Endodermal cell (in vitro differentiated cells): Measurements from ENCODE around the gene OR2A5. TPM values are rescaled to one million over a fixed set of nuclear protein-coding genes. Genes with fewer than 3 reads are reported as not detected.

Source experiments
- DNase-seq: peaks from one replicate; pipeline ENCODE4 v3.0.0-alpha.2; 2017
- H3K27ac ChIP-seq: 2 replicates; pipeline ENCODE4 v1.5.1; 2013; ENCODE audit warnings: mild to moderate bottlenecking, low read depth, low read length, moderate library complexity
- H3K27me3 ChIP-seq: 2 replicates; pipeline ENCODE4 v1.6.1; 2013; ENCODE audit warnings: mild to moderate bottlenecking, low read length, moderate library complexity; ENCODE audit not compliant: insufficient read depth, control insufficient read depth, poor library complexity, severe bottlenecking
- H3K36me3 ChIP-seq: 2 replicates; pipeline ENCODE4 v1.7.0; 2013; ENCODE audit warnings: mild to moderate bottlenecking, low read length, moderate library complexity; ENCODE audit not compliant: control insufficient read depth, insufficient read depth
- H3K4me1 ChIP-seq: one replicate; pipeline ENCODE4 v1.7.0; 2013; ENCODE audit warnings: low read length; ENCODE audit not compliant: control insufficient read depth, insufficient read depth
- H3K4me3 ChIP-seq: 2 replicates; pipeline ENCODE4 v1.5.1; 2013; ENCODE audit warnings: mild to moderate bottlenecking, low read length, moderate library complexity
- H3K9ac ChIP-seq: 2 replicates; pipeline ENCODE4 v1.6.1; 2013; ENCODE audit warnings: mild to moderate bottlenecking, low read length, moderate library complexity; ENCODE audit not compliant: poor library complexity, severe bottlenecking; ENCODE audit errors: extremely low read depth
- H3K9me3 ChIP-seq: 2 replicates; pipeline ENCODE4 v1.6.1; 2013; ENCODE audit warnings: mild to moderate bottlenecking, low read length, moderate library complexity; ENCODE audit not compliant: control insufficient read depth
- H3K27ac Mint-ChIP-seq: 2 replicates; pipeline ENCODE4 v1.8.0; 2020; ENCODE audit warnings: mixed read lengths
- H3K27me3 Mint-ChIP-seq: 2 replicates; pipeline ENCODE4 v1.8.0; 2021; ENCODE audit warnings: mild to moderate bottlenecking, mixed read lengths; ENCODE audit not compliant: insufficient read depth
- H3K36me3 Mint-ChIP-seq: 2 replicates; pipeline ENCODE4 v1.8.0; 2020; ENCODE audit warnings: low read depth, mixed read lengths
- H3K4me1 Mint-ChIP-seq: 2 replicates; pipeline ENCODE4 v1.8.0; 2020; ENCODE audit warnings: mixed read lengths
- H3K4me3 Mint-ChIP-seq: 2 replicates; pipeline ENCODE4 v1.8.0; 2020; ENCODE audit warnings: mild to moderate bottlenecking, moderate library complexity, mixed read lengths
- H3K9me3 Mint-ChIP-seq: 2 replicates; pipeline ENCODE4 v1.8.0; 2020; ENCODE audit warnings: mild to moderate bottlenecking, mixed read lengths
- CTCF ChIP-seq: fragments of 200-600 bp; sonication (generic); conservative IDR thresholded peaks from 2 replicates; pipeline ENCODE4 v1.5.0; 2021; ENCODE audit warnings: antibody characterized with exemption, mild to moderate bottlenecking
- WGBS, 2 experiments: methylation state at CpG; one replicate each; pipeline versions ENCODE4 v1.1.5 to v1.1.7; 2013; ENCODE audit warnings: missing lambda C conversion rate in 2 of 2, mixed read lengths in 1 of 2; ENCODE audit not compliant: insufficient coverage in 1 of 2, insufficient read length in 1 of 2; 5-methylcytosine and 5-hydroxymethylcytosine counted together
- total RNA-seq, 2 donors: library from RNA; stranded (reverse); fragmentation: NEBNext Ultra II Directional in 1 of 2; extraction: Animal tissue kit (Norgen Biotek cat#: 25700) in 1 of 2; gene quantifications; 2 replicates in 1 of 2; 3 replicates in 1 of 2; pipeline ENCODE4 v1.2.1, GENCODE V29; 2021

Gene OR2A5
- total RNA-seq, 2 donors from 2014 or later: not detected

DNA sequence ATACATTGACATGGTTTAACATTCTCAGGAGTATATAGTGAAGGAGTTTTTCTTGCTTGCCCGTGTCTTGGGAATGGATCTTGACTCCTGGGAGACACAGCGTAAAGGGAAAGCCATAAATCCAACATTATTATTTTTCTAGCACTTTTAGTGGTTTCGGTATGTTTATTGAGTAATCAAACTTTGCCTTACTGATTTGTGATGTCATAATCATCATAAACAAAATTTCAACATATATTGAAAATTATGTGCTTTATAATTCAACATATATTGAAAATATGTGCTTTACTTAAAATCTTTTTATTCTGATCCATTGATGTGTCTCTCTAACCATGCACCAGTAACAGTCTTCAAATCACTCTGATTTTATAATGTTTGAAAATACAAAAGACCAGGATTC is 20.2 kb upstream of the OR2A5 start:
- H3K27me3 ChIP-seq: peaks cover 5% of the 10 kb centered on the region
- H3K27ac ChIP-seq: no peak overlapping the region
- no peak overlapping the region for H3K27ac Mint-ChIP-seq
- no peak overlapping the region for H3K9ac ChIP-seq
- no peaks in the 10 kb centered on the region for H3K36me3 ChIP-seq
- no peaks in the 10 kb centered on the region for H3K9me3 ChIP-seq
- no peaks in the 10 kb centered on the region for H3K36me3 Mint-ChIP-seq
- H3K4me3 ChIP-seq: no peak overlapping the region
- no peaks in the 10 kb centered on the region for H3K4me1 ChIP-seq
- no peaks in the 10 kb centered on the region for H3K9me3 Mint-ChIP-seq
- no peaks in the 10 kb centered on the region for H3K4me1 Mint-ChIP-seq
- H3K4me3 Mint-ChIP-seq: no peak overlapping the region
- TF ChIP-seq CTCF: no peak
- no peak for DNase-seq
- whole genome bisulfite sequencing, 2 experiments: 100% methylated on average over 1 of the region's 3 CpGs; no CpG with 5 or more reads in 1 of the 2 experiments
- no peaks in the 10 kb centered on the region for H3K27me3 Mint-ChIP-seq

GRCh38 chr7:144032516-144032915 is 16.2 kb upstream of the OR2A5 start:
- DNase-seq: no peak
- Histone ChIP-seq H3K4me1 (no peaks in the 10 kb centered on the region), H3K9me3 (no peaks in the 10 kb centered on the region), H3K27ac (no peak overlapping the region), H3K27me3 (no peaks in the 10 kb centered on the region), H3K36me3 (no peaks in the 10 kb centered on the region), H3K4me3 (no peak overlapping the region), H3K9ac (no peak overlapping the region)
- H3K4me1 Mint-ChIP-seq: no peaks in the 10 kb centered on the region
- H3K27ac Mint-ChIP-seq: no peak overlapping the region
- H3K36me3 Mint-ChIP-seq: no peaks in the 10 kb centered on the region
- H3K27me3 Mint-ChIP-seq: no peaks in the 10 kb centered on the region
- WGBS, 2 experiments: 61 to 86% methylated on average over 4 to 5 of the region's 5 CpGs
- TF ChIP-seq CTCF: no peak
- no peaks in the 10 kb centered on the region for H3K9me3 Mint-ChIP-seq
- no peak overlapping the region for H3K4me3 Mint-ChIP-seq

GRCh38 chr7:144032985-144033709 is 15.6 kb upstream of the OR2A5 start:
- Mint-ChIP-seq H3K4me1 (no peaks in the 10 kb centered on the region), H3K4me3 (no peak overlapping the region), H3K36me3 (no peaks in the 10 kb centered on the region), H3K27me3 (no peaks in the 10 kb centered on the region), H3K9me3 (no peaks in the 10 kb centered on the region), H3K27ac (no peak overlapping the region)
- Histone ChIP-seq H3K9me3 (no peaks in the 10 kb centered on the region), H3K27ac (no peak overlapping the region), H3K4me1 (no peaks in the 10 kb centered on the region), H3K36me3 (no peaks in the 10 kb centered on the region), H3K4me3 (no peak overlapping the region), H3K27me3 (no peaks in the 10 kb centered on the region), H3K9ac (no peak overlapping the region)
- 69 to 88% methylated on average over 1 of the region's 1 CpG for WGBS, 2 experiments
- TF ChIP-seq CTCF: no peak
- no peak for DNase-seq
